WTC11 (cell line): ENCODE results near the gene OGFOD3. TPM values are rescaled to one million over a fixed set of nuclear protein-coding genes. Genes with fewer than 3 reads are reported as not detected.

Experiments used
- ATAC-seq: fragments of 200-7000 bp; cut with Tn5 transposase; 2 replicates; pipeline ENCODE4 v1.10.0; 2021; ENCODE audit warnings: mild to moderate bottlenecking, moderate library complexity
- CTCF ChIA-PET: fragments of 300-600 bp; sonication (Branson Sonifier 250); formaldehyde crosslinking; loops from one replicate; lab custom pipeline; 2021; ENCODE audit warnings: antibody characterized with exemption; lab: Charles Lee
- POLR2A ChIA-PET: fragments of 350-600 bp; sonication (Branson Sonifier 250); formaldehyde crosslinking; loops from one replicate; lab custom pipeline; 2021; ENCODE audit warnings: antibody characterized with exemption; lab: Charles Lee
- DNase-seq: peaks from one replicate; pipeline ENCODE4 v3.0.0; 2021; ENCODE audit warnings: low spot score
- H3K27ac Mint-ChIP-seq: 2 replicates; pipeline ENCODE4 v1.8.0; 2021; ENCODE audit warnings: mixed read lengths
- H3K27me3 Mint-ChIP-seq: 2 replicates; pipeline ENCODE4 v1.8.0; 2021; ENCODE audit warnings: low read depth, mild to moderate bottlenecking, moderate library complexity, mixed read lengths
- H3K36me3 Mint-ChIP-seq: 2 replicates; pipeline ENCODE4 v1.8.0; 2021; ENCODE audit warnings: mixed read lengths
- H3K4me1 Mint-ChIP-seq: 2 replicates; pipeline ENCODE4 v1.8.0; 2022; ENCODE audit warnings: mixed read lengths
- H3K4me3 Mint-ChIP-seq: 2 replicates; pipeline ENCODE4 v1.8.0; 2021; ENCODE audit warnings: mild to moderate bottlenecking, moderate library complexity, mixed read lengths
- H3K9me3 Mint-ChIP-seq: 2 replicates; pipeline ENCODE4 v1.8.0; 2021; ENCODE audit warnings: mixed read lengths
- AFF4 ChIP-seq: sonication (generic); formaldehyde crosslinking; IDR thresholded peaks from 2 replicates; pipeline ENCODE4 v1.8.1; 2023; ENCODE audit warnings: mild to moderate bottlenecking, missing genetic modification reagents, borderline replicate concordance
- FOXJ3 ChIP-seq: sonication (generic); formaldehyde crosslinking; IDR thresholded peaks from 2 replicates; pipeline ENCODE4 v1.9.0; 2021; ENCODE audit warnings: missing genetic modification reagents, mild to moderate bottlenecking, borderline replicate concordance
- MLX ChIP-seq: sonication (generic); formaldehyde crosslinking; IDR thresholded peaks from 2 replicates; pipeline ENCODE4 v1.8.1; 2023; ENCODE audit warnings: mild to moderate bottlenecking, missing genetic modification reagents, moderate library complexity
- NFATC4 ChIP-seq: fragments of 250-450 bp; sonication (Bioruptor Pico); IDR thresholded peaks from 2 replicates; pipeline ENCODE4 v1.9.0; 2021; ENCODE audit warnings: mild to moderate bottlenecking
- NFYB ChIP-seq: sonication (generic); formaldehyde crosslinking; conservative IDR thresholded peaks from 2 replicates; pipeline ENCODE4 v1.8.0; 2022; ENCODE audit warnings: low read depth, missing genetic modification reagents
- SOX15 ChIP-seq: fragments of 250-450 bp; sonication (Bioruptor Pico); IDR thresholded peaks from 2 replicates; pipeline ENCODE4 v1.9.0; 2021; ENCODE audit warnings: mild to moderate bottlenecking
- TCF7 ChIP-seq: sonication (generic); formaldehyde crosslinking; IDR thresholded peaks from 2 replicates; pipeline ENCODE4 v1.8.0; 2022; ENCODE audit warnings: mild to moderate bottlenecking, low read depth, missing genetic modification reagents, moderate library complexity
- TEAD1 ChIP-seq: sonication (generic); formaldehyde crosslinking; IDR thresholded peaks from 2 replicates; pipeline ENCODE4 v1.8.0; 2022; ENCODE audit warnings: mild to moderate bottlenecking, missing genetic modification reagents
- TEAD4 ChIP-seq: sonication (generic); formaldehyde crosslinking; IDR thresholded peaks from 2 replicates; pipeline ENCODE4 v1.8.0; 2022; ENCODE audit warnings: mild to moderate bottlenecking, missing genetic modification reagents
- ZNF232 ChIP-seq: sonication (generic); formaldehyde crosslinking; IDR thresholded peaks from 2 replicates; pipeline ENCODE4 v1.8.0; 2022; ENCODE audit warnings: mild to moderate bottlenecking, missing genetic modification reagents
- total RNA-seq: library from RNA; stranded (reverse); gene quantifications from 3 replicates; pipeline ENCODE4 v1.2.3, GENCODE V29; 2021
- TF ChIP-seq, protein P1 (sequence below): sonication (generic); formaldehyde crosslinking; IDR thresholded peaks from 2 replicates; pipeline ENCODE4 v1.8.1; 2022; ENCODE audit warnings: mild to moderate bottlenecking, missing genetic modification reagents, moderate library complexity, borderline replicate concordance
- TF ChIP-seq, protein P2 (sequence below): sonication (generic); formaldehyde crosslinking; IDR thresholded peaks from 2 replicates; pipeline ENCODE4 v1.8.1; 2023; ENCODE audit warnings: mild to moderate bottlenecking, moderate library complexity, missing genetic modification reagents
- TF ChIP-seq, protein P3 (sequence below): fragments of 250-450 bp; sonication (Bioruptor Pico); IDR thresholded peaks from 2 replicates; pipeline ENCODE4 v1.9.0; 2021; ENCODE audit warnings: mild to moderate bottlenecking
- TF ChIP-seq, protein P4 (sequence below): sonication (generic); formaldehyde crosslinking; IDR thresholded peaks from 2 replicates; pipeline ENCODE4 v1.8.0; 2023; ENCODE audit warnings: missing genetic modification reagents
- TF ChIP-seq, protein P5 (sequence below): fragments of 250-450 bp; sonication (Bioruptor Pico); IDR thresholded peaks from 2 replicates; pipeline ENCODE4 v1.8.0; 2021; ENCODE audit warnings: mild to moderate bottlenecking
- TF ChIP-seq, protein P6 (sequence below): sonication (generic); formaldehyde crosslinking; IDR thresholded peaks from 2 replicates; pipeline ENCODE4 v1.8.1; 2022; ENCODE audit warnings: missing genetic modification reagents, borderline replicate concordance
- TF ChIP-seq, protein P7 (sequence below): sonication (generic); formaldehyde crosslinking; IDR thresholded peaks from 2 replicates; pipeline ENCODE4 v1.8.1; 2023; ENCODE audit warnings: mild to moderate bottlenecking, missing genetic modification reagents, moderate library complexity

The OGFOD3 gene
- total RNA-seq, 1 experiment from 2014 or later, result 20.4 TPM

GRCh38 chr17:82374626-82375331, 43.6 kb downstream of the OGFOD3 start:
- H3K27ac Mint-ChIP-seq, result no peak overlapping the region
- ChIA-PET CTCF (interaction anchor here (1.0 kb wide), 1 partner anchor 17 kb away, joined by 3 read pairs; no protein-coding TSS in a partner anchor), POLR2A (interaction anchor here (0.5 kb wide), 1 partner anchor 26 kb away, joined by 3 read pairs; no protein-coding TSS in a partner anchor)
- H3K36me3 Mint-ChIP-seq, result no peaks in the 10 kb centered on the region
- H3K4me3 Mint-ChIP-seq, result no peak overlapping the region
- DNase-seq, result no peak
- TF ChIP-seq TCF7 (CRISPR knock-in tag) (0 out of 2 replicates have a peak, but pooled peaks have one; percentile 0), FOXJ3 (no peak)
- no peaks in the 10 kb centered on the region for H3K4me1 Mint-ChIP-seq
- peaks cover 52% of the 10 kb centered on the region for H3K27me3 Mint-ChIP-seq
- ATAC-seq, result peak; percentile 26
- no peaks in the 10 kb centered on the region for H3K9me3 Mint-ChIP-seq

- H3K4me1 Mint-ChIP-seq, result no peaks in the 10 kb centered on the region
- H3K36me3 Mint-ChIP-seq, result no peaks in the 10 kb centered on the region
- DNase-seq, result no peak
- CTCF ChIA-PET, result interaction anchor here (1.0 kb wide), 1 partner anchor 16 kb away, joined by 3 read pairs; no protein-coding TSS in a partner anchor
- TF ChIP-seq, protein P1, sequence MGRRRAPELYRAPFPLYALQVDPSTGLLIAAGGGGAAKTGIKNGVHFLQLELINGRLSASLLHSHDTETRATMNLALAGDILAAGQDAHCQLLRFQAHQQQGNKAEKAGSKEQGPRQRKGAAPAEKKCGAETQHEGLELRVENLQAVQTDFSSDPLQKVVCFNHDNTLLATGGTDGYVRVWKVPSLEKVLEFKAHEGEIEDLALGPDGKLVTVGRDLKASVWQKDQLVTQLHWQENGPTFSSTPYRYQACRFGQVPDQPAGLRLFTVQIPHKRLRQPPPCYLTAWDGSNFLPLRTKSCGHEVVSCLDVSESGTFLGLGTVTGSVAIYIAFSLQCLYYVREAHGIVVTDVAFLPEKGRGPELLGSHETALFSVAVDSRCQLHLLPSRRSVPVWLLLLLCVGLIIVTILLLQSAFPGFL, result no peak
- TF ChIP-seq ZNF232 (CRISPR knock-in tag) (no peak), NFYB (CRISPR knock-in tag) (no peak), AFF4 (CRISPR knock-in tag) (no peak), TEAD1 (CRISPR knock-in tag) (no peak), SOX15 (CRISPR knock-in tag) (no peak), TEAD4 (no peak), MLX (CRISPR knock-in tag) (no peak), NFATC4 (no peak)
- TF ChIP-seq, protein P2, sequence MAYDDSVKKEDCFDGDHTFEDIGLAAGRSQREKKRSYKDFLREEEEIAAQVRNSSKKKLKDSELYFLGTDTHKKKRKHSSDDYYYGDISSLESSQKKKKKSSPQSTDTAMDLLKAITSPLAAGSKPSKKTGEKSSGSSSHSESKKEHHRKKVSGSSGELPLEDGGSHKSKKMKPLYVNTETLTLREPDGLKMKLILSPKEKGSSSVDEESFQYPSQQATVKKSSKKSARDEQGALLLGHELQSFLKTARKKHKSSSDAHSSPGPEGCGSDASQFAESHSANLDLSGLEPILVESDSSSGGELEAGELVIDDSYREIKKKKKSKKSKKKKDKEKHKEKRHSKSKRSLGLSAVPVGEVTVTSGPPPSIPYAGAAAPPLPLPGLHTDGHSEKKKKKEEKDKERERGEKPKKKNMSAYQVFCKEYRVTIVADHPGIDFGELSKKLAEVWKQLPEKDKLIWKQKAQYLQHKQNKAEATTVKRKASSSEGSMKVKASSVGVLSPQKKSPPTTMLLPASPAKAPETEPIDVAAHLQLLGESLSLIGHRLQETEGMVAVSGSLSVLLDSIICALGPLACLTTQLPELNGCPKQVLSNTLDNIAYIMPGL (CRISPR knock-in tag), result no peak
- TF ChIP-seq, protein P3, sequence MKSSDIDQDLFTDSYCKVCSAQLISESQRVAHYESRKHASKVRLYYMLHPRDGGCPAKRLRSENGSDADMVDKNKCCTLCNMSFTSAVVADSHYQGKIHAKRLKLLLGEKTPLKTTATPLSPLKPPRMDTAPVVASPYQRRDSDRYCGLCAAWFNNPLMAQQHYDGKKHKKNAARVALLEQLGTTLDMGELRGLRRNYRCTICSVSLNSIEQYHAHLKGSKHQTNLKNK (CRISPR knock-in tag), result no peak
- TF ChIP-seq, protein P4, sequence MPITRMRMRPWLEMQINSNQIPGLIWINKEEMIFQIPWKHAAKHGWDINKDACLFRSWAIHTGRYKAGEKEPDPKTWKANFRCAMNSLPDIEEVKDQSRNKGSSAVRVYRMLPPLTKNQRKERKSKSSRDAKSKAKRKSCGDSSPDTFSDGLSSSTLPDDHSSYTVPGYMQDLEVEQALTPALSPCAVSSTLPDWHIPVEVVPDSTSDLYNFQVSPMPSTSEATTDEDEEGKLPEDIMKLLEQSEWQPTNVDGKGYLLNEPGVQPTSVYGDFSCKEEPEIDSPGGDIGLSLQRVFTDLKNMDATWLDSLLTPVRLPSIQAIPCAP, result no peak
- TF ChIP-seq, protein P5, sequence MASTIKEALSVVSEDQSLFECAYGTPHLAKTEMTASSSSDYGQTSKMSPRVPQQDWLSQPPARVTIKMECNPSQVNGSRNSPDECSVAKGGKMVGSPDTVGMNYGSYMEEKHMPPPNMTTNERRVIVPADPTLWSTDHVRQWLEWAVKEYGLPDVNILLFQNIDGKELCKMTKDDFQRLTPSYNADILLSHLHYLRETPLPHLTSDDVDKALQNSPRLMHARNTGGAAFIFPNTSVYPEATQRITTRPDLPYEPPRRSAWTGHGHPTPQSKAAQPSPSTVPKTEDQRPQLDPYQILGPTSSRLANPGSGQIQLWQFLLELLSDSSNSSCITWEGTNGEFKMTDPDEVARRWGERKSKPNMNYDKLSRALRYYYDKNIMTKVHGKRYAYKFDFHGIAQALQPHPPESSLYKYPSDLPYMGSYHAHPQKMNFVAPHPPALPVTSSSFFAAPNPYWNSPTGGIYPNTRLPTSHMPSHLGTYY, result no peak
- TF ChIP-seq, protein P6, sequence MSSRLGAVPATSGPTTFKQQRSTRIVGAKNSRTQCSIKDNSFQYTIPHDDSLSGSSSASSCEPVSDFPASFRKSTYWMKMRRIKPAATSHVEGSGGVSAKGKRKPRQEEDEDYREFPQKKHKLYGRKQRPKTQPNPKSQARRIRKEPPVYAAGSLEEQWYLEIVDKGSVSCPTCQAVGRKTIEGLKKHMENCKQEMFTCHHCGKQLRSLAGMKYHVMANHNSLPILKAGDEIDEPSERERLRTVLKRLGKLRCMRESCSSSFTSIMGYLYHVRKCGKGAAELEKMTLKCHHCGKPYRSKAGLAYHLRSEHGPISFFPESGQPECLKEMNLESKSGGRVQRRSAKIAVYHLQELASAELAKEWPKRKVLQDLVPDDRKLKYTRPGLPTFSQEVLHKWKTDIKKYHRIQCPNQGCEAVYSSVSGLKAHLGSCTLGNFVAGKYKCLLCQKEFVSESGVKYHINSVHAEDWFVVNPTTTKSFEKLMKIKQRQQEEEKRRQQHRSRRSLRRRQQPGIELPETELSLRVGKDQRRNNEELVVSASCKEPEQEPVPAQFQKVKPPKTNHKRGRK (CRISPR knock-in tag), result no peak
- TF ChIP-seq, protein P7, sequence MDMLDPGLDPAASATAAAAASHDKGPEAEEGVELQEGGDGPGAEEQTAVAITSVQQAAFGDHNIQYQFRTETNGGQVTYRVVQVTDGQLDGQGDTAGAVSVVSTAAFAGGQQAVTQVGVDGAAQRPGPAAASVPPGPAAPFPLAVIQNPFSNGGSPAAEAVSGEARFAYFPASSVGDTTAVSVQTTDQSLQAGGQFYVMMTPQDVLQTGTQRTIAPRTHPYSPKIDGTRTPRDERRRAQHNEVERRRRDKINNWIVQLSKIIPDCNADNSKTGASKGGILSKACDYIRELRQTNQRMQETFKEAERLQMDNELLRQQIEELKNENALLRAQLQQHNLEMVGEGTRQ, result no peak
- ATAC-seq, result no peak
- H3K9me3 Mint-ChIP-seq, result no peaks in the 10 kb centered on the region
- POLR2A ChIA-PET, result interaction anchor here (0.5 kb wide), 1 partner anchor 26 kb away, joined by 3 read pairs; no protein-coding TSS in a partner anchor
- no peak overlapping the region for H3K4me3 Mint-ChIP-seq
- H3K27ac Mint-ChIP-seq, result no peak overlapping the region
- H3K27me3 Mint-ChIP-seq, result peaks cover 59% of the 10 kb centered on the region
Observed at GRCh38 chr17:82373731-82374625, 44.4 kb downstream of the OGFOD3 start.
